Measurements from ENCODE around the gene DNAH2.

DNAH2 gene, protein sequence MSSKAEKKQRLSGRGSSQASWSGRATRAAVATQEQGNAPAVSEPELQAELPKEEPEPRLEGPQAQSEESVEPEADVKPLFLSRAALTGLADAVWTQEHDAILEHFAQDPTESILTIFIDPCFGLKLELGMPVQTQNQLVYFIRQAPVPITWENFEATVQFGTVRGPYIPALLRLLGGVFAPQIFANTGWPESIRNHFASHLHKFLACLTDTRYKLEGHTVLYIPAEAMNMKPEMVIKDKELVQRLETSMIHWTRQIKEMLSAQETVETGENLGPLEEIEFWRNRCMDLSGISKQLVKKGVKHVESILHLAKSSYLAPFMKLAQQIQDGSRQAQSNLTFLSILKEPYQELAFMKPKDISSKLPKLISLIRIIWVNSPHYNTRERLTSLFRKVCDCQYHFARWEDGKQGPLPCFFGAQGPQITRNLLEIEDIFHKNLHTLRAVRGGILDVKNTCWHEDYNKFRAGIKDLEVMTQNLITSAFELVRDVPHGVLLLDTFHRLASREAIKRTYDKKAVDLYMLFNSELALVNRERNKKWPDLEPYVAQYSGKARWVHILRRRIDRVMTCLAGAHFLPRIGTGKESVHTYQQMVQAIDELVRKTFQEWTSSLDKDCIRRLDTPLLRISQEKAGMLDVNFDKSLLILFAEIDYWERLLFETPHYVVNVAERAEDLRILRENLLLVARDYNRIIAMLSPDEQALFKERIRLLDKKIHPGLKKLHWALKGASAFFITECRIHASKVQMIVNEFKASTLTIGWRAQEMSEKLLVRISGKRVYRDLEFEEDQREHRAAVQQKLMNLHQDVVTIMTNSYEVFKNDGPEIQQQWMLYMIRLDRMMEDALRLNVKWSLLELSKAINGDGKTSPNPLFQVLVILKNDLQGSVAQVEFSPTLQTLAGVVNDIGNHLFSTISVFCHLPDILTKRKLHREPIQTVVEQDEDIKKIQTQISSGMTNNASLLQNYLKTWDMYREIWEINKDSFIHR (N-terminal part only)

DNA sequence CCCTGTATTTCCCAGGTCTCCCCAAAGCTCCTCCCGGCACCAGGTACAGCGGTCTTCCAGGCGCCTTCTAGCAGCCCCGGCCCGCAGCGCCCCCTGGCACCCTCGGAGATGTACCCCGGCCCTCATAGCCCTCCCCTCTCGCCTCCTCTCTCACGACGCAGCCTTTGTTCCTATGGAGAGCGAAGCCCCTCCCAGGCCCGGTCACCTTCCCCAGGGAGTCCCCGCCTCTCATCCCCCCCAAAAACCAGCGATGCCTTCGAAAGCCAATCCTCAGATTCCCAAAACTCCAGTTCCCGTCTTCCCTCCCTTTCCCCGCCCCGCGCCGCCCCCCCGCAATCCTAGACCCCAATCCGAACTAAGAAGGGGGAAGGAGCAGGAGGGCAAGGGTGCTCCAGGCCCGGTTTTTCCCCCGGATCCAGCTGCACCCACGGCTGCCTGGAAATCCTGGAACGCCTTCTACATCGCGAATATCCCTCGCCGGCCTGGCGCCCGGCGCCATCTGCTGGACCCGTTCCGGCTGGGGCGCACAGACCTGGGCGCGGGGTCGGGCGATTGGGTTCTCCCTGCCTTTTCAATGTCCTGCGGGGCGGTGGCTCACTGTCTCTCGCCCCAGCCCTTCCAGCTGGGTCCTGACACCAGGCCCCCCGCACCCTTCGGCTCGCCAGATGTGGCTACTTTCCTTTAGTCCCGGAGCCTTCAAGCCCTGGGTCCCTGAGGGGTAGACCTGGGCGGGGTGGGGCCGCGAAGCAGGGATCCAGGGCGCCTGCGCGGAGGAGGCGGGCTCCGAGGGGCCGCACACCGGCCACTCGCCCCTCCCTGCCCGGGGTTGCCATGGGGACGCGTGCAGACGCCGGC, at the start of gene DNAH2:
TSS of gene DNAH2 (plus strand) at position 844 of the 855 bp plus-strand sequence. CDS start 1,991 bp downstream, outside the sequence.
- H3K9me3 ChIP-seq (ENCODE audit: control insufficient read depth, insufficient read depth, low read length): no peaks in the 10 kb centered on the region
- H3K36me3 ChIP-seq (ENCODE audit: control insufficient read depth, insufficient read depth, low read length): no peaks in the 10 kb centered on the region
- no peak within 1 kb of the TSS for H3K27ac ChIP-seq (ENCODE audit: low read length)
- DNase-seq (ENCODE audit: low read depth, low spot score): peak; percentile 89
- H3K4me1 ChIP-seq (ENCODE audit: control insufficient read depth, insufficient read depth, low read length): peaks cover 9% of the 10 kb centered on the region
- H3K27me3 ChIP-seq (ENCODE audit: control insufficient read depth, insufficient read depth, low read length): no peaks in the 10 kb centered on the region; the same call in 1 of the 2 replicates
- no CpG with 5 or more reads among the region's 64 CpGs for WGBS (ENCODE audit: insufficient coverage, insufficient read length)
- H3K4me3 ChIP-seq (ENCODE audit: low read length): peak within 1 kb of the TSS; percentile 75; the same call in 1 of the 2 replicates

DNA sequence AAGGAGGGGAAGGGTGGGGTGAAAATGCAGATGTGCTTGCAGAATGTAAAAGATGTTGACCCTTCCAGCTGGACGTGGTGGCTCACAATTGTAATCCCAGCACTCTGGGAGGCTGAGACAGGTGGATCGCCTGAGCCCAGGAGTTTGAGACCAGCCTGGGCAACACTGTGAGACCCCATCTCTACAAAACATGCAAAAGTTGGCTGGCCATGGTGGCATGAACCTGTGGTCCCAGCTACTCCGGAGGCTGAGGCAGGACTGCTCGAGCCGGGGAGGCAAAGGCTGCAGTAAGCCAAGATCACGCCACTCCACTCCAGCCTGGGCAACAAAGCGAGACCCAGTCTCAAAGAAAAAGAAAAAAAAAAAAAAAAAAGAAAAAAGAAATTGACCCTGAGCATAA, 49.1 kb upstream of the DNAH2 start:
- H3K27ac ChIP-seq (ENCODE audit: low read length): no peak overlapping the region
- no peaks in the 10 kb centered on the region for H3K27me3 ChIP-seq (ENCODE audit: control insufficient read depth, insufficient read depth, low read length)
- H3K4me1 ChIP-seq (ENCODE audit: control insufficient read depth, insufficient read depth, low read length): peaks cover 1% of the 10 kb centered on the region; the same call in 1 of the 2 replicates
- no peak overlapping the region for H3K4me3 ChIP-seq (ENCODE audit: low read length)
- no CpG with 5 or more reads among the region's 7 CpGs for WGBS (ENCODE audit: insufficient coverage, insufficient read length)
- H3K36me3 ChIP-seq (ENCODE audit: control insufficient read depth, insufficient read depth, low read length): peaks cover 34% of the 10 kb centered on the region
- no peak for DNase-seq (ENCODE audit: low read depth, low spot score)
- H3K9me3 ChIP-seq (ENCODE audit: control insufficient read depth, insufficient read depth, low read length): no peaks in the 10 kb centered on the region

DNA sequence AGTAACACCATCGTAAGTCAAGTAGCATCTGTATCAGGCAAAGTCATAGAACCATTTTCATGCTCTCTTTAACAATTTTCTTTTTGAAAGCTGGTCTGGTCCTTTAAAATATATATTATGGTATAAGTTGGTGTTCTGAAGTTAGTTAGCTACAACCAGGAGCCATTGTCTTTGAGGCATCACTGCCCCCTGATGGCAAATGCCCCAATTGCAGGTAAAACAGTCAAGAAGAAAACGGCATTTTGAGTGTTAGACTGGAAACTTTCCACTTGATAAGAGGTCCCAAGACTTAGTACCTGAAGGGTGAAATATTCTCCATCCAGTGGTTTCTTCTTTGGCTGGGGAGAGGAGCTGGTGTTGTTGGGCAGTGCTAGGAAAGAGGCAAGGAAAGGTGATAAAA, 44.3 kb upstream of the DNAH2 start:
- H3K27me3 ChIP-seq (ENCODE audit: control insufficient read depth, insufficient read depth, low read length): no peaks in the 10 kb centered on the region
- peaks cover 48% of the 10 kb centered on the region for H3K36me3 ChIP-seq (ENCODE audit: control insufficient read depth, insufficient read depth, low read length)
- H3K4me1 ChIP-seq (ENCODE audit: control insufficient read depth, insufficient read depth, low read length): peaks cover 7% of the 10 kb centered on the region
- no peaks in the 10 kb centered on the region for H3K9me3 ChIP-seq (ENCODE audit: control insufficient read depth, insufficient read depth, low read length)
- DNase-seq (ENCODE audit: low read depth, low spot score): no peak
- WGBS (ENCODE audit: insufficient coverage, insufficient read length): no CpG with 5 or more reads among the region's 2 CpGs
- no peak overlapping the region for H3K27ac ChIP-seq (ENCODE audit: low read length)
- H3K4me3 ChIP-seq (ENCODE audit: low read length): no peak overlapping the region

DNA sequence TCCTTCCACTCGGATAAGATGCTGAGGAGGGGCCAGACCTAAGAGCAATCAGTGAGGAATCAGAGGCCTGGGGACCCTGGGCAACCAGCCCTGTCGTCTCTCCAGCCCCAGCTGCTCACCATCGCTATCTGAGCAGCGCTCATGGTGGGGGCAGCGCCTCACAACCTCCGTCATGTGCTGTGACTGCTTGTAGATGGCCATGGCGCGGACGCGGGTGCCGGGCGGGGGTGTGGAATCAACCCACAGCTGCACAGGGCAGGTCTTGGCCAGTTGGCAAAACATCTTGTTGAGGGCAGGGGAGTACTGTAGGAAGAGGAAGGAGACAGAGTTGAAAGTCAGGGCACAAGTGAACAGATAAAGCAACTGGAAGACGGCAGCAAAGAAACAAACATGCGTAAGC, 42.6 kb upstream of the DNAH2 start:
- WGBS (ENCODE audit: insufficient coverage, insufficient read length): no CpG with 5 or more reads among the region's 14 CpGs
- H3K27ac ChIP-seq (ENCODE audit: low read length): no peak overlapping the region
- no peaks in the 10 kb centered on the region for H3K27me3 ChIP-seq (ENCODE audit: control insufficient read depth, insufficient read depth, low read length)
- no peaks in the 10 kb centered on the region for H3K9me3 ChIP-seq (ENCODE audit: control insufficient read depth, insufficient read depth, low read length)
- peaks cover 7% of the 10 kb centered on the region for H3K4me1 ChIP-seq (ENCODE audit: control insufficient read depth, insufficient read depth, low read length)
- H3K4me3 ChIP-seq (ENCODE audit: low read length): no peak overlapping the region
- DNase-seq (ENCODE audit: low read depth, low spot score): no peak
- peaks cover 34% of the 10 kb centered on the region for H3K36me3 ChIP-seq (ENCODE audit: control insufficient read depth, insufficient read depth, low read length)

DNA sequence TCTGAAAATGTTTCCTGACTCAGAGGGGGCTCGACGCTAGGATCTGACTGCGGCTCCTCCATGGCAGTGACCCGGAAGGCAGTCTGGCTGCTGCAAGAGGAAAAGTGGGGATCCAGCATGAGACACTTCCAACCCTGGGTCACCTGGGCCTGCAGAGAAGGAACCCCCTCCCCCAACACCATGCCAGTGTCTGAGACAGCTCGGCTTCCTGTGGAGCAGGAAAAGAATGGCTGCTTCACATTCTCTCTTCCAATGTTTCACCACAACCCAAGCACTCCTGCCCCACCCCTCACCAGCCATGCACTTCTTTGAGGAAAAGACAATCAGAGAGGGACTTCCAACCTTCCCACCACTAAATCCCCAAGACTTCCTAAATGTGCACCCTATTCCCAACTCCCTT, 41.0 kb upstream of the DNAH2 start:
- DNase-seq (ENCODE audit: low read depth, low spot score): no peak
- no CpG with 5 or more reads among the region's 5 CpGs for WGBS (ENCODE audit: insufficient coverage, insufficient read length)
- Histone ChIP-seq H3K4me3 (ENCODE audit: low read length) (no peak overlapping the region), H3K9me3 (ENCODE audit: control insufficient read depth, insufficient read depth, low read length) (no peaks in the 10 kb centered on the region), H3K27me3 (ENCODE audit: control insufficient read depth, insufficient read depth, low read length) (no peaks in the 10 kb centered on the region), H3K27ac (ENCODE audit: low read length) (no peak overlapping the region), H3K4me1 (ENCODE audit: control insufficient read depth, insufficient read depth, low read length) (peaks cover 7% of the 10 kb centered on the region), H3K36me3 (ENCODE audit: control insufficient read depth, insufficient read depth, low read length) (peaks cover 27% of the 10 kb centered on the region)

DNA sequence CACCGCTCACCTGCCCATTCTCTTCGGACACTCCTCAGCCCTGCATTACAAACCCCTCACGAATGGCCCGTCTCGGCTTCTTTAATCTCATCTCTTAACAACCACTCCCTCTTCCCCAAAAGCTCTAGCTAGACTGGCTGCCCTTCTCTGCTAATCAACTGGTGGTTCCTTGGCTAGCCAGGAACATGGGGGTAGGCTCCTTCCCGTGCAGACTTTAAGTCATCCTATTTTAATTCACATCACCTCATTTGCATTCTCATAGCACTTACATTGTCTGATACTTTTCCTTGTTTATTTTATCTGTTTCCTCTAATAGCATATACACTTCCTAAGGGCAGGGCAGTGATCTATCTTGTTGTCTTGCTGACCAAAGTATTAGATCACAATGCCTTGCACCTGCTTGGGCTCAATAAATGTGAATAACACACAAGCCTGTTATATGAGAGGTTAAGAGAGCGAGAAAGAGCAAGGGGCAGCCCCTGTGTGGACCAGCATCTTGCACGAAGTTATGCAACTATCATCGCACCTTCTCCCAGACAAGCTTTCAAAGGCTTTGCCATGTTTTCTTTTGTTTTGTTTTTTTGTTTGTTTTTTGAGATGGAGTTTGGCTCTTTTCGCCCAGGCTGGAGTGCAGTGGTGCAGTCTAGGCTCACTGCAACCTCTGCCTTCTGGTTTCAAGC, 40.0 kb upstream of the DNAH2 start:
- H3K27me3 ChIP-seq (ENCODE audit: control insufficient read depth, insufficient read depth, low read length): no peaks in the 10 kb centered on the region
- peaks cover 7% of the 10 kb centered on the region for H3K4me1 ChIP-seq (ENCODE audit: control insufficient read depth, insufficient read depth, low read length)
- H3K4me3 ChIP-seq (ENCODE audit: low read length): no peak overlapping the region
- peaks cover 20% of the 10 kb centered on the region for H3K36me3 ChIP-seq (ENCODE audit: control insufficient read depth, insufficient read depth, low read length)
- no CpG with 5 or more reads among the region's 10 CpGs for WGBS (ENCODE audit: insufficient coverage, insufficient read length)
- H3K9me3 ChIP-seq (ENCODE audit: control insufficient read depth, insufficient read depth, low read length): no peaks in the 10 kb centered on the region
- H3K27ac ChIP-seq (ENCODE audit: low read length): no peak overlapping the region
- DNase-seq (ENCODE audit: low read depth, low spot score): peak; percentile 35

DNA sequence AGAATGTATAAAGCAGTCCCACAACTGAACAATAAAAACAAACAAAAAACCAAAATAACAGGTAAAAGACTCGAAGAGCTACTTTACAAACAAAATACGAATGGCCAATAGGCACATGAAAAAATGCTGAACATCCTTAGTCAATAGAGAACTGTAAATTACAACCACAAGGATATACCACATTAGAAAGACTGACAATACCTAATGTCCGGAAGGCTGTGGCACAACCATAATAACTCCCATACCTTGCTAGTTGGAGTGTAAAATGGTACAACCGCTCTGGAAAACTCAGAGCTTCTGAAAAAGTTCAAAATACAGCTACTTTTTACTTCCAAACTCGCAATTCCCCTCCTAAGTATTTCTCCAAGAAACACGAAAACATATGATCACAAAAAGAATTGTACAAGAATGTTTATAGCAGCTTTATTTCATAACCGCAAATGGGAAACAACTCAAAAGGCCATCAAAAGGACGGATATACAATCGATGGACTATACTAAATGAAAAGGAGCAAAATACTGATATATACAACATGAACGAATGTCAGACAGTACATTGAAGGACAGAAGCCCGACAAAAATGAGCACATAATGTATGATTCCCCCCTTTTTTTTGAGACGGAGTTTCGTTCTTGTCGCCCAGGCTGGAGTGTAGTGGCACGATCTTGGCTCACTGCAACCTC, 32.6 kb upstream of the DNAH2 start:
- no peak for DNase-seq (ENCODE audit: low read depth, low spot score)
- WGBS (ENCODE audit: insufficient coverage, insufficient read length): no CpG with 5 or more reads among the region's 15 CpGs
- no peak overlapping the region; the same call in 1 of the 2 replicates for H3K4me3 ChIP-seq (ENCODE audit: low read length)
- H3K9me3 ChIP-seq (ENCODE audit: control insufficient read depth, insufficient read depth, low read length): no peaks in the 10 kb centered on the region
- H3K27ac ChIP-seq (ENCODE audit: low read length): no peak overlapping the region
- H3K27me3 ChIP-seq (ENCODE audit: control insufficient read depth, insufficient read depth, low read length): no peaks in the 10 kb centered on the region
- H3K36me3 ChIP-seq (ENCODE audit: control insufficient read depth, insufficient read depth, low read length): no peaks in the 10 kb centered on the region
- no peaks in the 10 kb centered on the region for H3K4me1 ChIP-seq (ENCODE audit: control insufficient read depth, insufficient read depth, low read length)

DNA sequence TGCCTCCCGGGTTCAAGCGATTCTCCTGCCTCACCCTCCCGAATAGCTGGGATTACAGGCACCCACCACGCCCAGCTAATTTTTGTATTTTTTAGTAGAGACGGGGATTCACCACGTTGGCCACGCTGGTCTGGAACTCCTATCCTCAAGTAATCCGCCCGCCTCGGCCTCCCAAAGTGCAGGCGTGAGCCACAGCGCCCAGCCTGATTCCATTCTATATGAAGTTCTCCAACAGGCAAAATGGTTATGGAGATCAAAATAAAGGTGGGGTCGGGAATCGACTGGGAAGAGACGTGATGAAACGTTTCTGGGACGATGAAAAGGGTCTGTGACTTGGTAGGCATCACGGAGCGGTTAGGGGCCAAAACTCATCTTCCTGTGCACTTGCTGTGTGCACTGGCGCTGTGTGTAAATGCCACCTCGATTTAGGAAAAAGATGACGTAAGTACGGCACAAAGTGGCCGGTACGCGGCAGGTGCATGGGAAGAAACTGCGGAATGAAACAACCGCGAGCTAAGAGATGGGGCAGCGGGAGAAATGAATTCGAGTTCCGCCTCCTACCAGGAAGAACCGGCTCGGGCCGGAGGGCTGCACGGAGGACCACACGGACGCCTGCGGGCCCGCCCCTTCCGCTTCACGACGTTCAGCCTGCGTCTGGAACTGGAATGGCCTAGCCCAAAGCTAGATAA, 31.9 kb upstream of the DNAH2 start:
- Histone ChIP-seq H3K27ac (ENCODE audit: low read length) (no peak overlapping the region), H3K9me3 (ENCODE audit: control insufficient read depth, insufficient read depth, low read length) (no peaks in the 10 kb centered on the region), H3K36me3 (ENCODE audit: control insufficient read depth, insufficient read depth, low read length) (no peaks in the 10 kb centered on the region), H3K4me1 (ENCODE audit: control insufficient read depth, insufficient read depth, low read length) (no peaks in the 10 kb centered on the region), H3K4me3 (ENCODE audit: low read length) (peak overlapping the region; percentile 82; the same call in 1 of the 2 replicates), H3K27me3 (ENCODE audit: control insufficient read depth, insufficient read depth, low read length) (no peaks in the 10 kb centered on the region)
- peak; percentile 68 for DNase-seq (ENCODE audit: low read depth, low spot score)
- WGBS (ENCODE audit: insufficient coverage, insufficient read length): no CpG with 5 or more reads among the region's 44 CpGs

Data from iPS DF 6.9 (cell line).